Measurements from ENCODE around the gene TMOD1. TPM values are rescaled to one million over a fixed set of nuclear protein-coding genes. Genes with fewer than 3 reads are reported as not detected.

TMOD1 gene
- total and polyA plus RNA-seq, 9 of the 15 experiments (the other 6 are each of a cell fraction or from before 2014, with no cell fraction given) = 7.1 to 41.2 (median 14.2) TPM

GRCh38 chr9:97632985-97633858 lies 131.8 kb downstream of the TMOD1 start, which contains the start of the genes NCBP1 and TSTD2 (continued):
- TF ChIP-seq ZBTB40 (IDR thresholded peaks at IDR 0.05) = peak; percentile 96
- TF ChIP-seq ZBTB40 (CRISPR knock-in tag; IDR thresholded peaks at IDR 0.05) = peak; percentile 55; the same call in 1 of the 2 replicates
- TF ChIP-seq U2AF1 (optimal IDR thresholded peaks at IDR 0.05; ENCODE audit: low read depth, low read length) = no peak
- TF ChIP-seq, protein P1, sequence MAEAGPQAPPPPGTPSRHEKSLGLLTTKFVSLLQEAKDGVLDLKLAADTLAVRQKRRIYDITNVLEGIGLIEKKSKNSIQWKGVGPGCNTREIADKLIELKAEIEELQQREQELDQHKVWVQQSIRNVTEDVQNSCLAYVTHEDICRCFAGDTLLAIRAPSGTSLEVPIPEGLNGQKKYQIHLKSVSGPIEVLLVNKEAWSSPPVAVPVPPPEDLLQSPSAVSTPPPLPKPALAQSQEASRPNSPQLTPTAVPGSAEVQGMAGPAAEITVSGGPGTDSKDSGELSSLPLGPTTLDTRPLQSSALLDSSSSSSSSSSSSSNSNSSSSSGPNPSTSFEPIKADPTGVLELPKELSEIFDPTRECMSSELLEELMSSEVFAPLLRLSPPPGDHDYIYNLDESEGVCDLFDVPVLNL (CRISPR knock-in tag; IDR thresholded peaks at IDR 0.05; ENCODE audit: low read depth) = no peak
- TF ChIP-seq ARID3B (CRISPR knock-in tag; IDR thresholded peaks at IDR 0.05; ENCODE audit: borderline replicate concordance) = 0 out of 2 replicates have a peak, but pooled peaks have one; percentile 9
- TF ChIP-seq KLF6 (CRISPR knock-in tag; IDR thresholded peaks at IDR 0.05; ENCODE audit: borderline replicate concordance) = peak; percentile 41; the same call in 1 of the 2 replicates
- no peak for TF ChIP-seq MECOM (CRISPR knock-in tag; IDR thresholded peaks at IDR 0.05)
- no peak for TF ChIP-seq ZBTB34 (CRISPR knock-in tag; IDR thresholded peaks at IDR 0.05)
- TF ChIP-seq ZNF133 (CRISPR knock-in tag; IDR thresholded peaks at IDR 0.05) = no peak
- TF ChIP-seq HNRNPUL1 (IDR thresholded peaks at IDR 0.05; ENCODE audit: low read length) = no peak
- TF ChIP-seq ARNT (IDR thresholded peaks at IDR 0.05) = no peak
- 0 out of 2 replicates have a peak, but pooled peaks have one; percentile 68 for TF ChIP-seq MTA3 (IDR thresholded peaks at IDR 0.05; ENCODE audit: borderline replicate concordance)

Measured in K562 (cell line).